H9 (cell line): ENCODE measurements around the gene SCNN1G. TPM values are rescaled to one million over a fixed set of nuclear protein-coding genes. Genes with fewer than 3 reads are reported as not detected.

Experiments
- DNase-seq: peaks from one replicate; pipeline ENCODE4 v3.0.0-alpha.2; 2017
- H2AFZ ChIP-seq: one replicate; pipeline ENCODE4 v1.6.1; 2013; ENCODE audit warnings: mild to moderate bottlenecking, low read length, control low read depth, moderate library complexity
- H2AK5ac ChIP-seq: 2 replicates; pipeline ENCODE4 v1.6.1; 2013; ENCODE audit warnings: low read length, control low read depth, mixed read lengths; ENCODE audit not compliant: insufficient read length
- H2BK120ac ChIP-seq: one replicate; pipeline ENCODE4 v1.6.1; 2013; ENCODE audit warnings: low read depth, mild to moderate bottlenecking, low read length, control low read depth, inconsistent platforms; ENCODE audit not compliant: poor library complexity, severe bottlenecking
- H2BK12ac ChIP-seq: 2 replicates; pipeline ENCODE4 v1.6.1; 2013; ENCODE audit warnings: low read length, control low read depth, mixed read lengths, low read depth; ENCODE audit not compliant: insufficient read length
- H2BK15ac ChIP-seq: 2 replicates; pipeline ENCODE4 v1.6.1; 2013; ENCODE audit warnings: low read depth, low read length, control low read depth
- H2BK20ac ChIP-seq: one replicate; pipeline ENCODE4 v1.6.1; 2013; ENCODE audit warnings: low read depth, mild to moderate bottlenecking, low read length, control low read depth, inconsistent platforms; ENCODE audit not compliant: poor library complexity, severe bottlenecking
- H2BK5ac ChIP-seq: 2 replicates; pipeline ENCODE4 v1.6.1; 2013; ENCODE audit warnings: low read length, control low read depth, mixed read lengths; ENCODE audit not compliant: insufficient read length
- H3K14ac ChIP-seq: 2 replicates; pipeline ENCODE4 v1.6.1; 2013; ENCODE audit warnings: low read length, control low read depth; ENCODE audit not compliant: insufficient read depth
- H3K18ac ChIP-seq: 2 replicates; pipeline ENCODE4 v1.6.1; 2013; ENCODE audit warnings: low read depth, mild to moderate bottlenecking, mixed read lengths, low read length, control low read depth; ENCODE audit not compliant: insufficient read length
- H3K23ac ChIP-seq: 2 replicates; pipeline ENCODE4 v1.6.1; 2013; ENCODE audit warnings: low read length, control low read depth, mixed read lengths, low read depth; ENCODE audit not compliant: insufficient read length
- H3K23me2 ChIP-seq: 2 replicates; pipeline ENCODE4 v1.6.1; 2013; ENCODE audit warnings: low read depth, mild to moderate bottlenecking, mixed read lengths, low read length, control low read depth; ENCODE audit not compliant: insufficient read length, poor library complexity, severe bottlenecking
- H3K27ac ChIP-seq: 2 replicates; pipeline ENCODE4 v1.5.1; 2013; ENCODE audit warnings: low read length, control low read depth, mixed read lengths, low read depth; ENCODE audit not compliant: insufficient read length
- H3K27me3 ChIP-seq: 2 replicates; pipeline ENCODE4 v1.6.1; 2013; ENCODE audit warnings: low read length, control low read depth, inconsistent platforms; ENCODE audit not compliant: insufficient read depth
- H3K4ac ChIP-seq: 2 replicates; pipeline ENCODE4 v1.6.1; 2013; ENCODE audit warnings: low read depth, mild to moderate bottlenecking, control low read depth, inconsistent platforms, low read length, moderate library complexity
- H3K4me1 ChIP-seq: 2 replicates; pipeline ENCODE4 v1.6.1; 2013; ENCODE audit warnings: low read length, control low read depth, inconsistent platforms; ENCODE audit not compliant: insufficient read depth
- H3K4me2 ChIP-seq: 2 replicates; pipeline ENCODE4 v1.6.1; 2013; ENCODE audit warnings: low read length, control low read depth, mixed read lengths; ENCODE audit not compliant: insufficient read length, insufficient read depth
- H3K56ac ChIP-seq: 2 replicates; pipeline ENCODE4 v1.6.1; 2013; ENCODE audit warnings: low read depth, mild to moderate bottlenecking, mixed read lengths, low read length, control low read depth; ENCODE audit not compliant: insufficient read length
- H3K79me1 ChIP-seq: 2 replicates; pipeline ENCODE4 v1.6.1; 2013; ENCODE audit warnings: low read depth, mild to moderate bottlenecking, moderate library complexity, low read length, control low read depth, inconsistent platforms; ENCODE audit not compliant: insufficient read depth, poor library complexity, severe bottlenecking
- H3K79me2 ChIP-seq: 2 replicates; pipeline ENCODE4 v1.6.1; 2013; ENCODE audit warnings: low read length, control low read depth, inconsistent platforms; ENCODE audit not compliant: insufficient read depth
- H3K9ac ChIP-seq: 2 replicates; pipeline ENCODE4 v1.6.1; 2013; ENCODE audit warnings: low read length, control low read depth, mixed read lengths; ENCODE audit not compliant: insufficient read length; ENCODE audit errors: extremely low read depth
- H3K9me3 ChIP-seq: one replicate; pipeline ENCODE4 v1.6.1; 2013; ENCODE audit warnings: low read depth, low read length, inconsistent platforms; ENCODE audit not compliant: control insufficient read depth
- H3T11ph ChIP-seq: one replicate; pipeline ENCODE4 v1.6.1; 2013; ENCODE audit warnings: mild to moderate bottlenecking, low read length, control low read depth, inconsistent platforms
- H4K20me1 ChIP-seq: one replicate; pipeline ENCODE4 v1.6.1; 2013; ENCODE audit not compliant: control insufficient read depth, insufficient read length, insufficient read depth
- H4K5ac ChIP-seq: 2 replicates; pipeline ENCODE4 v1.6.1; 2013; ENCODE audit warnings: low read depth, mild to moderate bottlenecking, mixed read lengths, low read length, control low read depth; ENCODE audit not compliant: insufficient read length
- H4K8ac ChIP-seq: replicated peaks from 2 replicates; pipeline ENCODE4 v1.6.1; 2013; ENCODE audit warnings: low read length, control low read depth, mixed read lengths, low read depth; ENCODE audit not compliant: insufficient read length
- H4K91ac ChIP-seq: 2 replicates; pipeline ENCODE4 v1.6.1; 2013; ENCODE audit warnings: low read depth, mild to moderate bottlenecking, moderate library complexity, mixed read lengths, low read length, control low read depth; ENCODE audit not compliant: insufficient read length
- H3K27ac Mint-ChIP-seq, 3 experiments: 2 replicates in 2 of 3; 3 replicates in 1 of 3; pipeline ENCODE4 v1.8.0; 2020 to 2021; ENCODE audit warnings: mixed read lengths in 3 of 3, mild to moderate bottlenecking in 1 of 3, moderate library complexity in 1 of 3
- H3K27me3 Mint-ChIP-seq: 2 replicates; pipeline ENCODE4 v1.8.0; 2021; ENCODE audit warnings: low read depth, mild to moderate bottlenecking, moderate library complexity, mixed read lengths
- H3K36me3 Mint-ChIP-seq, 3 experiments: 2 replicates in 2 of 3; 3 replicates in 1 of 3; pipeline ENCODE4 v1.8.0; 2020 to 2021; ENCODE audit warnings: low read depth in 3 of 3, mixed read lengths in 3 of 3; ENCODE audit not compliant: insufficient read depth in 1 of 3
- H3K4me1 Mint-ChIP-seq, 2 experiments: 2 replicates each; pipeline ENCODE4 v1.8.0; 2020; ENCODE audit warnings: mixed read lengths in 2 of 2
- H3K4me3 Mint-ChIP-seq, 2 experiments: 2 replicates in 1 of 2; 3 replicates in 1 of 2; pipeline ENCODE4 v1.8.0; 2020 to 2021; ENCODE audit warnings: mild to moderate bottlenecking in 2 of 2, mixed read lengths in 2 of 2, moderate library complexity in 1 of 2
- H3K9me3 Mint-ChIP-seq, 2 experiments: 2 replicates in 1 of 2; 3 replicates in 1 of 2; pipeline ENCODE4 v1.8.0; 2020; ENCODE audit warnings: mild to moderate bottlenecking in 2 of 2, mixed read lengths in 2 of 2, moderate library complexity in 1 of 2
- WGBS: extraction: QIAGEN DNeasy Blood & Tissue Kit; methylation state at CpG from one replicate; pipeline ENCODE4 v1.1.7; 2013; ENCODE audit warnings: missing lambda C conversion rate, low lambda C conversion rate, mixed read lengths; ENCODE audit not compliant: insufficient read length; ENCODE audit errors: extremely low coverage; 5-methylcytosine and 5-hydroxymethylcytosine counted together
- total RNA-seq: library from RNA; stranded (reverse); gene quantifications from 2 replicates; pipeline ENCODE4 v1.2.1, GENCODE V29; 2021
- TF ChIP-seq, protein P1 (sequence below): fragments of 200-600 bp; sonication (generic); conservative IDR thresholded peaks from 3 replicates; pipeline ENCODE4 v1.8.0; 2021; ENCODE audit warnings: antibody characterized with exemption, mild to moderate bottlenecking

Gene SCNN1G
- total RNA-seq, 1 experiment from 2014 or later, result 0.74 TPM

DNA sequence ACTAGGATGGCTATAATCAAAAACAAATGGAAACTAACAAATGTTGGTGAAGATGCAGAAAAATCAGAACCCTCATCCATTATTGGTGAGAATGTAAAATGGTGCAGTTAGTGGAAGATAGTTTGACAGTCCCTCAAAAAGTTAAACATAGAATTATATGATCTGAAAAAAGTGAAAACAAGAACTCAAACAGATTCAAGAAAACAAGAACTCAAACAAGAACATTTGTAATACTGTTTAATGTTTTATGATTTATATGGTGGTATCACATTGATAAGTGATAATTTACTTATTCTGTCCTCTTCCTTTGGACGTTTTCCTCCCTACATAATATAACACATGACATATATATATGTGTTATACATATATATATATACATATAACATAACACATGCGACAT is 45.3 kb upstream of the SCNN1G start:
- H3K4me1 Mint-ChIP-seq, result peaks cover 21 to 24% of the 10 kb centered on the region in 2 experiments
- H3K56ac ChIP-seq, result no peak overlapping the region
- no peaks in the 10 kb centered on the region for H3K27me3 Mint-ChIP-seq
- H3T11ph ChIP-seq, result no peak overlapping the region
- no peak overlapping the region for H3K9ac ChIP-seq
- no peak overlapping the region for H3K4me3 Mint-ChIP-seq
- H2AFZ ChIP-seq, result no peak overlapping the region
- no peak overlapping the region for H3K14ac ChIP-seq
- H4K20me1 ChIP-seq, result no peaks in the 10 kb centered on the region
- peaks cover 14% of the 10 kb centered on the region; the same call in 1 of the 2 replicates for H3K79me2 ChIP-seq
- no peaks in the 10 kb centered on the region for H3K23me2 ChIP-seq
- no peaks in the 10 kb centered on the region for H3K9me3 ChIP-seq
- H3K23ac ChIP-seq, result no peak overlapping the region
- H4K5ac ChIP-seq, result no peak overlapping the region
- no peak overlapping the region for H2BK20ac ChIP-seq
- H2BK12ac ChIP-seq, result no peak overlapping the region
- no peak overlapping the region for H4K8ac ChIP-seq
- no peak overlapping the region for H3K4ac ChIP-seq
- H3K27me3 ChIP-seq, result no peaks in the 10 kb centered on the region
- no CpG with 5 or more reads among the region's 2 CpGs for WGBS
- no peak overlapping the region for H3K27ac ChIP-seq
- peaks cover 0 to 22% (median 13%) of the 10 kb centered on the region in 3 experiments; a peak in 4 of 7 replicates for H3K36me3 Mint-ChIP-seq
- H4K91ac ChIP-seq, result no peak overlapping the region
- H3K4me1 ChIP-seq, result no peaks in the 10 kb centered on the region; the same call in 1 of the 2 replicates
- no peak overlapping the region for H3K27ac Mint-ChIP-seq
- no peak overlapping the region for H2AK5ac ChIP-seq
- TF ChIP-seq, protein P1, sequence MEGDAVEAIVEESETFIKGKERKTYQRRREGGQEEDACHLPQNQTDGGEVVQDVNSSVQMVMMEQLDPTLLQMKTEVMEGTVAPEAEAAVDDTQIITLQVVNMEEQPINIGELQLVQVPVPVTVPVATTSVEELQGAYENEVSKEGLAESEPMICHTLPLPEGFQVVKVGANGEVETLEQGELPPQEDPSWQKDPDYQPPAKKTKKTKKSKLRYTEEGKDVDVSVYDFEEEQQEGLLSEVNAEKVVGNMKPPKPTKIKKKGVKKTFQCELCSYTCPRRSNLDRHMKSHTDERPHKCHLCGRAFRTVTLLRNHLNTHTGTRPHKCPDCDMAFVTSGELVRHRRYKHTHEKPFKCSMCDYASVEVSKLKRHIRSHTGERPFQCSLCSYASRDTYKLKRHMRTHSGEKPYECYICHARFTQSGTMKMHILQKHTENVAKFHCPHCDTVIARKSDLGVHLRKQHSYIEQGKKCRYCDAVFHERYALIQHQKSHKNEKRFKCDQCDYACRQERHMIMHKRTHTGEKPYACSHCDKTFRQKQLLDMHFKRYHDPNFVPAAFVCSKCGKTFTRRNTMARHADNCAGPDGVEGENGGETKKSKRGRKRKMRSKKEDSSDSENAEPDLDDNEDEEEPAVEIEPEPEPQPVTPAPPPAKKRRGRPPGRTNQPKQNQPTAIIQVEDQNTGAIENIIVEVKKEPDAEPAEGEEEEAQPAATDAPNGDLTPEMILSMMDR, result no peak
- H3K4me2 ChIP-seq, result no peak overlapping the region
- H3K79me1 ChIP-seq, result peaks cover under 1% of the 10 kb centered on the region
- peaks cover 7 to 9% of the 10 kb centered on the region in 2 experiments; a peak in 2 of 5 replicates for H3K9me3 Mint-ChIP-seq
- H2BK120ac ChIP-seq, result no peak overlapping the region
- no peak overlapping the region for H3K18ac ChIP-seq
- DNase-seq, result no peak
- H2BK15ac ChIP-seq, result no peak overlapping the region
- no peak overlapping the region for H2BK5ac ChIP-seq
